ENCODE data around the gene REC8.
"Not testable (repeated sequence)": the region's sequence is repeated elsewhere in the genome, so short reads cannot be mapped to it uniquely, and the experiment has no call there.

DNA sequence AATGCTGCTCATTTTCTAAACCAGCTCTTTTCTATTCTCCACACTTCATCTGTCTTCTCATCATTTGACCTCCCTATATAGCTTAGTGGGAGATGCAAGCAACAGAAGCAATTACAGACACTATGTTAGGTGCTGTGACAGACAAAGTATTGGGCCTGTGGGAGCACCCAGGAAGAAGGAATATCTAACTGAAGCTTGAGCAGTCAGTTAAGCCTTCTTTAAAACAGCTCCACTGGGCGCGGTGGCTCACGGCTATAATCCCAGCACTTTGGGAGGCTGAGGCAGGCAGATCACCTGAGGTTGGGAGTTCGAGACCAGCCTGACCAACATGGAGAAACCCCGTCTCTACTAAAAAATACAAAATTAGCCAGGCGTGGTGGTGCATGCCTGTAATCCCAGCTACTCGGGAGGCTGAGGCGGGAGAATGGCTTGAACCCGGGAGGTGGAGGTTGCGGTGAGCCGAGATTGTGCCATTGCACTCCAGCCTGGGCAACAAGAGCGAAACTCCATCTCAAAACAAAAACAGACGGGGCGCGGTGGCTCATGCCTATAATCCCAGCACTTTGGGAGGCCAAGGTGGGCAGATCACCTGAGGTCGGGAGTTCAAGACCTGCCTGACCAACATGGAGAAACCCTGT lies 31.5 kb downstream of the REC8 start:
- TF ChIP-seq, protein P1, sequence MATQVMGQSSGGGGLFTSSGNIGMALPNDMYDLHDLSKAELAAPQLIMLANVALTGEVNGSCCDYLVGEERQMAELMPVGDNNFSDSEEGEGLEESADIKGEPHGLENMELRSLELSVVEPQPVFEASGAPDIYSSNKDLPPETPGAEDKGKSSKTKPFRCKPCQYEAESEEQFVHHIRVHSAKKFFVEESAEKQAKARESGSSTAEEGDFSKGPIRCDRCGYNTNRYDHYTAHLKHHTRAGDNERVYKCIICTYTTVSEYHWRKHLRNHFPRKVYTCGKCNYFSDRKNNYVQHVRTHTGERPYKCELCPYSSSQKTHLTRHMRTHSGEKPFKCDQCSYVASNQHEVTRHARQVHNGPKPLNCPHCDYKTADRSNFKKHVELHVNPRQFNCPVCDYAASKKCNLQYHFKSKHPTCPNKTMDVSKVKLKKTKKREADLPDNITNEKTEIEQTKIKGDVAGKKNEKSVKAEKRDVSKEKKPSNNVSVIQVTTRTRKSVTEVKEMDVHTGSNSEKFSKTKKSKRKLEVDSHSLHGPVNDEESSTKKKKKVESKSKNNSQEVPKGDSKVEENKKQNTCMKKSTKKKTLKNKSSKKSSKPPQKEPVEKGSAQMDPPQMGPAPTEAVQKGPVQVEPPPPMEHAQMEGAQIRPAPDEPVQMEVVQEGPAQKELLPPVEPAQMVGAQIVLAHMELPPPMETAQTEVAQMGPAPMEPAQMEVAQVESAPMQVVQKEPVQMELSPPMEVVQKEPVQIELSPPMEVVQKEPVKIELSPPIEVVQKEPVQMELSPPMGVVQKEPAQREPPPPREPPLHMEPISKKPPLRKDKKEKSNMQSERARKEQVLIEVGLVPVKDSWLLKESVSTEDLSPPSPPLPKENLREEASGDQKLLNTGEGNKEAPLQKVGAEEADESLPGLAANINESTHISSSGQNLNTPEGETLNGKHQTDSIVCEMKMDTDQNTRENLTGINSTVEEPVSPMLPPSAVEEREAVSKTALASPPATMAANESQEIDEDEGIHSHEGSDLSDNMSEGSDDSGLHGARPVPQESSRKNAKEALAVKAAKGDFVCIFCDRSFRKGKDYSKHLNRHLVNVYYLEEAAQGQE (IDR thresholded peaks at IDR 0.05; ENCODE audit: insufficient read depth in 1 of 2, low read depth in 2 of 2, low read length in 1 of 2) = not testable (repeated sequence)
- TF ChIP-seq, protein P2, sequence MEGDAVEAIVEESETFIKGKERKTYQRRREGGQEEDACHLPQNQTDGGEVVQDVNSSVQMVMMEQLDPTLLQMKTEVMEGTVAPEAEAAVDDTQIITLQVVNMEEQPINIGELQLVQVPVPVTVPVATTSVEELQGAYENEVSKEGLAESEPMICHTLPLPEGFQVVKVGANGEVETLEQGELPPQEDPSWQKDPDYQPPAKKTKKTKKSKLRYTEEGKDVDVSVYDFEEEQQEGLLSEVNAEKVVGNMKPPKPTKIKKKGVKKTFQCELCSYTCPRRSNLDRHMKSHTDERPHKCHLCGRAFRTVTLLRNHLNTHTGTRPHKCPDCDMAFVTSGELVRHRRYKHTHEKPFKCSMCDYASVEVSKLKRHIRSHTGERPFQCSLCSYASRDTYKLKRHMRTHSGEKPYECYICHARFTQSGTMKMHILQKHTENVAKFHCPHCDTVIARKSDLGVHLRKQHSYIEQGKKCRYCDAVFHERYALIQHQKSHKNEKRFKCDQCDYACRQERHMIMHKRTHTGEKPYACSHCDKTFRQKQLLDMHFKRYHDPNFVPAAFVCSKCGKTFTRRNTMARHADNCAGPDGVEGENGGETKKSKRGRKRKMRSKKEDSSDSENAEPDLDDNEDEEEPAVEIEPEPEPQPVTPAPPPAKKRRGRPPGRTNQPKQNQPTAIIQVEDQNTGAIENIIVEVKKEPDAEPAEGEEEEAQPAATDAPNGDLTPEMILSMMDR (IDR thresholded peaks at IDR 0.05) = not testable (repeated sequence)
- not testable (repeated sequence) for TF ChIP-seq SIN3A (IDR thresholded peaks at IDR 0.05; ENCODE audit: borderline replicate concordance, insufficient read depth, low read depth, low read length); POLR2AphosphoS5 (IDR thresholded peaks at IDR 0.05; ENCODE audit: low read depth, low read length); TCF7L2 (IDR thresholded peaks at IDR 0.05; ENCODE audit: low read depth, low read length)
